Spleen (tissue), 3 donors: ENCODE data around the gene DGUOK.

Source experiments
- POLR2A ChIP-seq, 3 donors: fragments of 450-650 bp; IDR thresholded peaks; one replicate each; pipeline ENCODE4 v1.5.1; 2017; ENCODE audit warnings: antibody characterized with exemption in 3 of 3, mild to moderate bottlenecking in 1 of 3
- POLR2AphosphoS5 ChIP-seq, 3 donors: sonication (generic); formaldehyde crosslinking; IDR thresholded peaks; one replicate each; pipeline ENCODE4 v1.5.1; 2017; ENCODE audit warnings: antibody characterized with exemption in 3 of 3

- no peak for TF ChIP-seq POLR2A (IDR thresholded peaks at IDR 0.05)
- TF ChIP-seq POLR2AphosphoS5 (IDR thresholded peaks at IDR 0.05) = no peak
Measured at GRCh38 chr2:73901143-73901542, 25.5 kb upstream of the DGUOK start.
